HAP-1 (cell line): ENCODE data around the gene TEPSIN.

Source experiments
- DNase-seq, 2 experiments: peaks; one replicate each; pipeline ENCODE4 v3.0.0-alpha.2; 2016 to 2020; ENCODE audit warnings: low spot score in 2 of 2
- H3K27me3 ChIP-seq: fragments of 250-450 bp; sonication (Bioruptor Pico); 2 replicates; pipeline ENCODE4 v1.5.1; 2020; ENCODE audit warnings: low read depth, mild to moderate bottlenecking, moderate library complexity
- H3K36me3 ChIP-seq: fragments of 250-450 bp; sonication (Bioruptor Pico); replicated peaks from 2 replicates; pipeline ENCODE4 v1.5.1; 2020; ENCODE audit warnings: mild to moderate bottlenecking
- H3K4me1 ChIP-seq: fragments of 250-450 bp; sonication (Bioruptor Pico); 2 replicates; pipeline ENCODE4 v1.5.1; 2020; ENCODE audit warnings: mild to moderate bottlenecking
- H3K4me3 ChIP-seq: fragments of 250-450 bp; sonication (Bioruptor Pico); 2 replicates; pipeline ENCODE4 v1.5.1; 2020; ENCODE audit warnings: mild to moderate bottlenecking, moderate library complexity
- H3K9me3 ChIP-seq: fragments of 250-450 bp; sonication (Bioruptor Pico); 2 replicates; pipeline ENCODE4 v1.5.1; 2020; ENCODE audit warnings: mild to moderate bottlenecking, moderate library complexity
- in situ Hi-C: fragments of 300-500 bp; cut with MboI; formaldehyde crosslinking; loops from 3 replicates; pipeline ENCODE4 v1.14.3; 2020; ENCODE audit warnings: low sequenced_read_pairs, inconsistent platforms, mixed read lengths

Gene TEPSIN

DNA sequence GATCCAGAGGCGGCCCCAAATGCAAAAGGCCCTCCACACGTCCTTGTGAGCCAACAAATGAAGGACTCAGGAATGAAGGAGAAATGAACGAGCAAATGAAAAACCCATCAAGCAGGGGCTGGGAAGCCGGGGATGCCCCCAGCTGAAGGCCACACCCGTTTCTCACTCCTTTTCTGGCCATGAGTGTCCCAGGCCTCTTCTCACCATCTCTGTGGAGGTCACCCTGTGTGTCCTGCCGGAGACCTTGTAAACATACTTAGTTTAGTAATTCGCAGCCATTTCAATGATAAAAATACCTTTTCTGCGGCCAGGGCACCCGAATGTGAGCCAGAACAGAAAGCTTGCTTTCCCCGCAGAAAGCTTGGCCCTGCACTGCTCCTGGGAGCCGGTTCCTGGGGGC lies 51.7 kb downstream of the TEPSIN start:
- no peaks in the 10 kb centered on the region for H3K9me3 ChIP-seq
- H3K36me3 ChIP-seq: peaks cover 3% of the 10 kb centered on the region; the same call in 1 of the 2 replicates
- no peaks in the 10 kb centered on the region; the same call in 1 of the 2 replicates for H3K27me3 ChIP-seq
- in situ Hi-C loops: no loop called here
- H3K4me3 ChIP-seq: no peak overlapping the region
- no peaks in the 10 kb centered on the region for H3K4me1 ChIP-seq
- DNase-seq: no peak

GRCh38 chr17:81186203-81186602 lies 52.7 kb downstream of the TEPSIN start:
- no peak overlapping the region for H3K4me3 ChIP-seq
- in situ Hi-C loops: no loop called here
- H3K9me3 ChIP-seq: no peaks in the 10 kb centered on the region
- DNase-seq: no peak
- H3K36me3 ChIP-seq: peaks cover 3% of the 10 kb centered on the region; the same call in 1 of the 2 replicates
- no peaks in the 10 kb centered on the region; the same call in 1 of the 2 replicates for H3K27me3 ChIP-seq
- no peaks in the 10 kb centered on the region for H3K4me1 ChIP-seq

DNA sequence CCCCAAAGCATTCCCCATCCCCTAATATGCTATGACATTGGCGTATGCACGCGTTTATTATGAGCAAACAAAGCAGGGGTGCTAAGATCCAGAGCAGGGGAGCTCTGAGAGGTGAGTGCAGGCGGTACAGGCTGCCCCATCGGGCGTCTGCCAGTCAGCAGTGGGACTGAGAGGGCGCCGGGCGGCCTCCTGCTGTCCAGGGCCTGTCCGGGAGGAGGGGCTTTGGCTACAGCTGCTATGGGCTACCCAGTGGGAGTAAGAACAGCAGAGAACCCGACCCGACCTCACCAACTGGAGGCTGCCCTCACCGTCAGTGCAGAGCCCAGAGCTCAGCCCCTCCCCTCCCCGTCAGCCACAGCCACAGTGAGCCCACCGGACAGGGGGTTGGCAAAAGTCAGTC lies 54.3 kb downstream of the TEPSIN start:
- peaks cover 2% of the 10 kb centered on the region; the same call in 1 of the 2 replicates for H3K36me3 ChIP-seq
- in situ Hi-C loops: no loop called here
- H3K4me3 ChIP-seq: no peak overlapping the region
- no peaks in the 10 kb centered on the region for H3K4me1 ChIP-seq
- DNase-seq: no peak
- H3K9me3 ChIP-seq: no peaks in the 10 kb centered on the region
- H3K27me3 ChIP-seq: no peaks in the 10 kb centered on the region; the same call in 1 of the 2 replicates

DNA sequence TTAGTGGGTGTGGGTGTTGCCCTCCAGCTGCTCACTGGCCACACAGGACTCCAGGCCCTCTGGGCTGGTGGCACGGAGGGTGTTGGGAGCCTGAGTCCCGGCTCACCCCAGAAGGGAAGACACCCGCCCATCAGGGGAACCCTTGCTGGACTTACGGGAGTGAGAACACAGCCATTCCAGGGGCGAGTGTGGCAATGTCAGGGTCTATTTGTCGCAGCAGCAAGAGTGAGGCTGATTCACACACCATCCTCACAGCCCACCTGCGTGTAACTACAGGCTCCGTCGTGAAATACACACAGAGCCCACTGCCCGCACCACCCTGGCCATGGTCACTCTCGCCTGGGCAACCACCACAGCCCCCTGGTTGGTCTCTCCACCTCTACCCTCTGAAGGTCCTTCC lies 55.0 kb downstream of the TEPSIN start:
- H3K9me3 ChIP-seq: no peaks in the 10 kb centered on the region
- no peaks in the 10 kb centered on the region for H3K36me3 ChIP-seq
- H3K4me3 ChIP-seq: no peak overlapping the region
- no peaks in the 10 kb centered on the region for H3K4me1 ChIP-seq
- H3K27me3 ChIP-seq: no peaks in the 10 kb centered on the region; the same call in 1 of the 2 replicates
- in situ Hi-C loops: no loop called here
- DNase-seq: no peak

DNA sequence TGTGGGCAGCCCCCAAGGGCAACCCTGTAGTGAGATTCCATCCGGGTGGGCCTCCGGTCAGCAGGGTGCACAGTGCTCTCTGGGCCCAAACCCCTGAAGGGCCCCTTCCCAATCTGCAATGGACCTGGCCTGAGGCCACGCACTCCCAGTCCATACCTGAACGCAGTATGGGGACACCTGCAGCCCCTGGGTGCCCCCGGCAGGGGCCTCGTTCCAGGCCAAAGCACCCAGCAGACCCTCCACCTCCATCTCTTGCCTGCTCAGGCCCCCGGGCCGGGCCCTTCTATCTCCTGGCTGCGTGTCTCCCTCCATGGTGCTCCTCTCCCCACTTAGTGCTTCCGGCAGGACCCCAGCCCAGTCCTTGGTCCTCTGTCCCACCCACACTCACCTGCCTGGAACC lies 55.5 kb downstream of the TEPSIN start:
- H3K36me3 ChIP-seq: no peaks in the 10 kb centered on the region
- no peaks in the 10 kb centered on the region for H3K4me1 ChIP-seq
- H3K27me3 ChIP-seq: no peaks in the 10 kb centered on the region; the same call in 1 of the 2 replicates
- H3K9me3 ChIP-seq: no peaks in the 10 kb centered on the region
- H3K4me3 ChIP-seq: no peak overlapping the region
- in situ Hi-C loops: no loop called here
- no peak for DNase-seq

DNA sequence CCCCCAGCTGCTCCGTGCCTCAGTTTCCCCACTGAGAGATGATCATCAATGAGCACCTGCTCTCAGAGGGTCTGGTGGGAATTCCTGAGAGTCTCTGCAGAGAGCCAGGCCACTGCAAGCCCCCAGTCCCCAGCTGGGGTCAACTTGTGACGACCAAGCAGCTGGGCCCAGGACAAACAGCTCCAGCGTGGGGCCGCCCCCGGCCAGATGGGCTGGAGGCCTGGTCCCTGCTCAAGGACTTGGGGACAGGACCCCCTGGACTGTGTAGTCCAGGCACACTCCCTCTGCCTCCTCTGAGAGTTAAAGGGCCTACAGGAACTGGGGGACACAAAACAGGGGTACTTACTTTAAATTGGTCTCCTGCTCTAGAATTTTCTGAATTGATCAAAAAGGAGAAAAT lies 56.3 kb downstream of the TEPSIN start:
- in situ Hi-C loops: no loop called here
- Histone ChIP-seq H3K27me3 (no peaks in the 10 kb centered on the region; the same call in 1 of the 2 replicates), H3K4me3 (no peak overlapping the region), H3K36me3 (no peaks in the 10 kb centered on the region), H3K9me3 (no peaks in the 10 kb centered on the region), H3K4me1 (no peaks in the 10 kb centered on the region)
- no peak for DNase-seq

- no peaks in the 10 kb centered on the region; the same call in 1 of the 2 replicates for H3K27me3 ChIP-seq
- no peaks in the 10 kb centered on the region for H3K36me3 ChIP-seq
- in situ Hi-C loops: no loop called here
Observed at GRCh38 chr17:81181811-81182185, 57.1 kb downstream of the TEPSIN start.

DNA sequence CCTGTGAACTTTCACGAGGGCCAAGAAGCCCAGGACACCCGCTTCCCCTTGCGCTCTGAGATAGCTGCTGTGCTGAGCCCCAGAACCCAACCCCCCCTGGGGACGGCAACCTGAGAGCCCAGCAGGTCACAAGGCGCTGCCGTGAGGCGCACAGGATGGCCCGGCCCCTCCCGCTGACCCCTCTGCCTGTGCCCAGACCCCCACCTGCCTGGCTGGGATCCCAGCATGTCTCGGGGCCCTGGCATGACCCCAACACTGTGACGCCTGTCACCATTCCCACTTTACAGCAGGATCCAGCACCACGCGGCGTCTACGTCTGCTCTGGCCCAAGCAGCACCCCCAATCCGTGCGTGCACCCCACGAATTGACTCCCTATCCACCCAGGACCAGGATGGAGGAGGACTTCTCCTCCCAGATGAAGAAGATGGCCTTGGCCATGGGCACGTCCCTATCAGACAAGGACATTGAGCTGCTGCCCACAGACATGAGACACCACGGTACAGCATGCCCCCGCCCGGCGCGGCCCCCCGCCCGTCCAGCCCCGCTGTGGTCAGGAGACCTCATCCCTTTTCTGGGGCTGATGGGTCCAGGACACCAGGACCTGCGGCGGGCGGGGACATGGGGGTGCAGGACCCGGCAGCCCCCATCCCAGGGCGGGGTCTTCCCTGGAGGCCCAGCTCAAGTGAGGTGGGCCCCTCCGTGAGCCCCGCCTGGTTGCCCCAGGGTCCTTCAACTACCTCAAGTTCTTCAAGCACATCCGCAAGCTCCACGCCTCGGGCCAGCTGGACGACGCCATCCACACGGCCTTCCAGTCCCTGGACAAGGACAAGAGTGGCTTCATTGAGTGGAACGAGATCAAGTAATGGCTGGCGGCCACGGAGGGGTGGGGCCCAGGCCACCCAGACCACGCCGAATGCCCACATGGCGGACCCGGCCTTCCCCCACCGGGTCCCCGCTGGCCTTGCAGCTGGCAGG lies 57.7 kb downstream of the TEPSIN start:
- Histone ChIP-seq H3K36me3 (no peaks in the 10 kb centered on the region), H3K9me3 (no peaks in the 10 kb centered on the region), H3K4me1 (no peaks in the 10 kb centered on the region), H3K27me3 (no peaks in the 10 kb centered on the region; the same call in 1 of the 2 replicates), H3K4me3 (no peak overlapping the region)
- DNase-seq: no peak
- in situ Hi-C loops: no loop called here

More at GRCh38 chr17:81181811-81182185, 57.1 kb downstream of the TEPSIN start:
- no peak overlapping the region for H3K4me3 ChIP-seq
- H3K9me3 ChIP-seq: no peaks in the 10 kb centered on the region
- DNase-seq: no peak
- H3K4me1 ChIP-seq: no peaks in the 10 kb centered on the region

- no peaks in the 10 kb centered on the region for H3K36me3 ChIP-seq
- no peaks in the 10 kb centered on the region; the same call in 1 of the 2 replicates for H3K27me3 ChIP-seq
- DNase-seq: no peak
- H3K4me3 ChIP-seq: no peak overlapping the region
- in situ Hi-C loops: no loop called here
- no peaks in the 10 kb centered on the region for H3K4me1 ChIP-seq
- H3K9me3 ChIP-seq: no peaks in the 10 kb centered on the region; the same call in 1 of the 2 replicates
Observed at GRCh38 chr17:81179861-81180260, 59.0 kb downstream of the TEPSIN start.

DNA sequence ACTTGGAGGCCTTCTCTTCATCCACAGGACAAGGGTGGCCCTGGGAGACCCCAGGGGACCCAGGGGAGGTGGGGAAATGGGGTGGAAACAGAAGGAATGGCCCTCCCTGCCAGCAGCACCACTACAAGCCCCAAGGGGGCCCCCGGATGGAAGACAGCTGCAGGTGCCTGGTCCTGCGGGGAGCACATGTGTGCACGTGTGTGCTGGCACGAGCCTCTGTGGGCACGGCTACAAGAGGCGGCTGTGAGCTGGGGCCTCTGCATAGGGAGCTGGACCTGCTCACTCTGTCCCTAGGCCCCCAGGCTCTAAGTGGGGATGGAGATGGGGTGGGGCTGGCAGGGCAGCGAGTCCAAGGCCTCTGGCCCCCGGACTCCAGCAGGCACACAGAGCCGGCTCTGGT lies 59.6 kb downstream of the TEPSIN start:
- H3K36me3 ChIP-seq: no peaks in the 10 kb centered on the region
- H3K27me3 ChIP-seq: no peaks in the 10 kb centered on the region
- in situ Hi-C loops: no loop called here
- DNase-seq: no peak
- H3K4me1 ChIP-seq: no peaks in the 10 kb centered on the region
- no peak overlapping the region for H3K4me3 ChIP-seq
- H3K9me3 ChIP-seq: no peaks in the 10 kb centered on the region; the same call in 1 of the 2 replicates
